Occipital lobe (tissue), 2 donors: Measurements from ENCODE around the gene NFASC. TPM values are rescaled to one million over a fixed set of nuclear protein-coding genes. Genes with fewer than 3 reads are reported as not detected.
A peak's percentile ranks its signal among the peaks of the same experiment; 100 is the strongest.

Experiments
- DNase-seq: peaks from one replicate; lab custom pipeline; 2025; lab: John Stamatoyannopoulos, UW
- total RNA-seq: library from RNA; depleted of rRNA; stranded (reverse); fragments of >200 nt; gene quantifications from one replicate; pipeline ENCODE4 v1.2.3, GENCODE V29; 2014

NFASC gene
- total RNA-seq, 1 donor from 2014 or later, result 32.4 TPM

DNA sequence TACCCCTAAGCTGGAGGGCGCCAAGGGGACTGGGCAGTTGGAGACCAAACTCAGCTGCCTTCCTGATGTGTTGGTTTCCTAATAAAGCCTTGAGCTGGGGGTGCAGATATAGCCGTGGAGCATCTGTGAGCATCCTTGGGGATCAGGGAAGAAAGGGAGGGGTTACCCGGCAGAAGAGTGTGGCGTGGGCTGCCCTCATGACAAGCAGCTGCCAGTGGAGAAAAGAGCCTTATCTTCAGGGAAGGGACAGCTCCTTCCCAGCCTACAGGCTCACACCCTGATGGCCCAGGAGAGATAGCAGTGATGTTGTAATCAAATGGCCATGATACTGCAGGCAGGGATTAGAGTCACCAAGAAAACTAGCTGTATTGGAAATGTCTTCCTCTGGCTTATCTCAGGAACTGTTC lies 10.8 kb upstream of the NFASC start:
- no peak for DNase-seq

DNA sequence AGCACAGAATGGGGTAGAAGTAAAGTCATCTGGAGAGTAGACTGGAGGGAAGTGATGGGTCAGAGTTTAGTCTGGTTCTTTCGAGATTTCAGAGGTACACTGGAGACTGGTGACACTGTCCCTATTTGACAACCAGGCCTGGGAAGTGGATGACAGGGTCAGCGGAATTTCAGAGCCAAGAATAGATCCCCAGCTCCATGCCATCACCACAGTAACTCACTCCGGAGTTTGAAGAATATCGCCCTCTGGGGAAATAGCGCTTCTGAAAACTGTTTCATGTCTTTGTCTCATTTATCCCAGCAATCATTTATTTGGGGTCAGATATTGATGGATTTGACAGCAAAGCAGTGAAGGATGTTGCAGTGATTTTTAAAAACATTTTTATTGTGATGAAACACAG lies 7.6 kb upstream of the NFASC start:
- no peak for DNase-seq

DNA sequence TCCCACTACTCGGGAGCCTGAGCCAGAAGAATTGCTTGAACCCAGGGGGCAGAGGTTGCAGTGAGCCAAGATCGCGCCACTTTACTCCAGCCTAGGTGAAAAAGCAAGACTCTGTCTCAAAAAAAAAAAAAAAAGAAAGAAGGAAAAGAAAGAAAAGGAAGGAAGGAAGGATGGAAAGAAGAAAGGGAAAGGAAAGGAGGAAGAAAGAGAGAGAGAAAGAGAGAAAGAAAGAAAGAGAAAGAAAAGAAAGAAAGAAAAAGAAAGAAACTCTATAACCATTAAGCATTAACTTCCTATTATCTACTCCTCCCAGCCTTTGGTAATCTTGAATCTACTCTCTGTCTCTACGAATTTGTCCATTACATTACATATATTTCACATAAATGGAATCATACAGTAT lies 6.9 kb upstream of the NFASC start:
- no peak for DNase-seq

DNA sequence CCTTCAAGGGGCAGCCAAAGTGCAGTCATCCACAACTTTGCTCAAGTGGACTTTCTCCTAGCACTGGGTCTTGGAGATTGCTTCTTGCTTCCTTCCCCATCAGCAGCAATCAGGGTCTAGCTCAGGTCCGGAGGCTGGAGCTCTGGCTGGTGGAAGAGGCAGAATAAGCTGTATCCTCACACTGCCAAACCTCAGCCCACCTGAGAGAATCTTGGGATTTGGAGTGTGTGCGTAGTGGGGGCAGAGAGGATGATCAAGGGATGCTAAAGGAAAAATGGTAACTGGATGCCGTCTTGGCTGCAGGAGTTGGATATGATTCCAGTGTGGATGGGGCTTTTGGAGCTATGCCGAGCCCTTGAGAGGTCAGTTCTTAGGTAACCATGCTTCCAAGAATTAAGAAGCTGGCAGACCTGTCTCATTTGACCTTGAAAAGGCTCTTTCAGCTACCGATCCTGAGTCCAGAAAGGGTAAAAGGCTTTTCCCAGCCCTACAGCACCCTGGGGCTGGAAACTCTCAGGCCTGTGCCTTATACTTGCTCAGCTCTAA lies 4.5 kb upstream of the NFASC start:
- DNase-seq, result no peak

DNA sequence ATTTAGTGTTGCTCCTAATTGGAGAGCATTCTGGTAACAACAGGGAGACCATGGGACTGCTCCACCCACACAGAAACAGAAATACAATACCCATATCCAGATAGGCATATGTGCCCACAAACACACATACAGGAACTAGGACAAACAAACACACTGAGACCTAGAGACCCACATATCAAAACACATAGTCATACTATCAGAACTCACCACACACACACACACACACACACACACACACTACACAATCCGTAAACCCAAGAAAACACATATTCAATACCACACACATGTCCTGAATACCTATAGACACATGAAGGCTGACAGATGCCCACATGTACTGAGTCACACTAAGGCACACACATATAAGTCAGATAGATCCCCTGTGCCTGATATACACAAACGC lies 3.5 kb upstream of the NFASC start:
- DNase-seq, result no peak

DNA sequence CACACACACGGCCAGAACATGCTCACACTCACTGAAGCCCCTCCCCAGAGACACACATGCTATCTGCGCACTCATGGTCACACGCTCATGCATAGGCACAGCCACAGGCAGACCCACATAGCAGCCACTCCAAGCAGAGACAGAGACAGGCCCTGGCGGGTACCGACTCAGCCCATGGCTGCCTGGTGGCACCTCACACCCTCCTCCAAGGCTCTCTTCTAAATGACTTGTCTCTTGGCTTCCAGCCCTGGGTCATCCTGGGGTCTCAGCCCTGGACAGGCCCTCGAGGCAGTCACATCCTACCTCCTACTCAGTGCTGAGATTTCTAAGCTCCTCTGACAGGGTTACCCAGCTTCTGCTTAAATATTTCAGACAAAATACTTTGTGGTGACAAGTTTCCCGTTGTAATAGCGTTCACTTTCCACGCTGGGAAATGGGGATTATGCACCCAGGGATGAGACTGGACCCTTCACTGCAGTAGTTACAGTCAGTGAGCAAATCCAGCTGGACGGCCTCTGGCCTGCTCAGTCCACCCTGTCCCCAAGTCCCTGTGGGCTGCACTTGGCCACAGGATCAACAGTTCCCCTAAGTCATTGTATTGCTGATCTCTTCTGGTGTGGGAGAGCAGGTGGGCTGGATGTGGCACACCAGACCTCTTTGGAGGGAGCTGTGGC lies 2.9 kb upstream of the NFASC start:
- DNase-seq, result no peak

DNA sequence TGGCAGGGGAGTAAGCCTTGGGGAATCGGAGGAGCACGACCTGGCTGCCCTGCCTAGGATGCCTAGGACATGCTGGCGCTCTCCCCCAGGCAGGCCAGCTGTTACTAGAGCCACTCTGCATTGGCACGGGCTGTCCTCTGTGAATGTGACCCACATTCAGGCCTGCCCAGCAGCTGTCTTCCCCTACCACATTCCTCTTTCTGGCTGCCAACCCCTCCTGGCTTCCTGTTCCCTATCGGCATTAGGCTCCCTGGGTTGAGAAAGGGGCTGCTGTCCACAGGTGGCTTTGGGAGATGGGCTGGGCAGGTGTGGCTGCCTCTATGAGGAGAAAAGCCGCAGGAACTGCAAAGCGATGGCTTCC lies 2.3 kb upstream of the NFASC start:
- DNase-seq, result peak; percentile 54

DNA sequence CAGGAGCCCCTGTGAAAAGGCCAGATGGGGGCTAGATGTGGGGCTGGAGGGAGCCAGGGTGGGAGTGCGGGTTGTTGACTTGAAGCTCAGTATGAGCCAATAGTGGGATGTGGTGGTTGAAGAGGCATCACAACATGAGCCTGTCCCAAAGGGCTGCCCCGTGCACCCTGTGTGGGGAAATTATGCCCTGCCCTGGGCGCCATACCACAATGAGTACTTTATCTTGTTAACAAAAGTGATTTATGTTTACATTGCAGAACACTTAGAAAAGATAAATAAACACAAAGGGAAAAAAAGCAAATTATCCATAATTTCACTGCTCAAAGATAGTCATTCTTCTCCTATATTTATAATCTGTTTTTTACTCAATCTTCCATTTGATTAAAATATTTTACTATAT lies 1.6 kb upstream of the NFASC start:
- DNase-seq, result no peak

DNA sequence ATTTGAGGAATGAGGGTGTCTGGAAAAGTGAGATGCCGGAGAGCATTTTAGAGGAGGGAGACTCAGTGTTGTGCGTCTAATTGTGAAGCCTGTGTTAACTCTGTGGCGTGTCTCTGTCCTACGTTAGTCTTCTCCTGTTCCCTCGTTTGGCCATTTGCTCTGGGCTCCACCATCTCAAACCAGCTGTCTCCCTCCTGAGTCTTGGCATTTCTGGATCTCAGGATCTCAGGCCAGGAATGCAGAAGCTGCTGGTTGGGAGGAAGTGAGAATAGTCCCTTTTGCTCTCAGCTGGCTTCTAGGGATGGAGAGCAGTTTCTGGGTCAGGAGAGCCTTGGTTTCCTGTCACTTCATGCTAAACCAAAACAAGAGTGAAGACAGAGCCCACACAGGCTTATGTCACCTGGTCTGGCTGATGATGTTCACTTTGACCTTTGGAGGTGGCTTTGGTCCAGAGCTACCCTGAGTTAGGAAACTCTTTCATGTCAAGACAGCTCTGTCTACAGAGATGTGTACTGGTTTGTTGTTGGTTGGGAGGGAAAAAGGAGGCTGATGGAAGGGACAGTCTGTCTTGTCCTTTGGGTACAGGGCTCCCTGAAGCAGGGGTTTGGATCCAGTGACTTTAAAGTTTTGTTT lies 859 bp downstream of the NFASC start:
- no peak for DNase-seq

DNA sequence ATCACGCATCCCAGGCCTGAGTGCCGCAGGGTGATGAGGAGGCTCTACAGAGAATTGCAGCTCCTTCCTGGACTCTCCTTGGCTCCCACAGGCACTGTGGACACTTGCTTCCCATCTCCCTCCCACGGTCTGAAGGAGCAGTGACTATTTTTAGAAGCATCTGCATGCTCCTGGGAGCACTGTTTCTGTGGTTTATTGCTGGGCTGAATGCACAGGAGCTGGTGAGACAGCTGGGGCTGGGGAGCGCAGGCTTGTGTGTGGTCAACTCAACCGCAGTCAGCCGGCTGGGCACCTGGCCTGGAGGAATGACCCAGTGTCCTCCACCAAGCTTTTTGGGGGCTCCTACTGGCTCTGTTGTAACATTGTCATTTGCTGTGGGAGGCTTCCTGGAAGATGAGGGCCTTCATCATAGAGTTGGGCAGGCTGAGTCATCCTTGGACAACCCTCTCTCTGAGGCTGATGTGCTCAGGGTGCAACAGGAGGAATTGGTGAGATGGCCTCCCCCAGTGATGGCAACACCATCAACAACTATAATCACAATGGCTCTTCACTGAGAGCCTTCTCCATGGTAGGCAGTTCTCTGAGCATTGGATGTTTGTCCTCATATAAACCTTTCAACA lies 1.7 kb downstream of the NFASC start:
- DNase-seq, result peak; percentile 74

DNA sequence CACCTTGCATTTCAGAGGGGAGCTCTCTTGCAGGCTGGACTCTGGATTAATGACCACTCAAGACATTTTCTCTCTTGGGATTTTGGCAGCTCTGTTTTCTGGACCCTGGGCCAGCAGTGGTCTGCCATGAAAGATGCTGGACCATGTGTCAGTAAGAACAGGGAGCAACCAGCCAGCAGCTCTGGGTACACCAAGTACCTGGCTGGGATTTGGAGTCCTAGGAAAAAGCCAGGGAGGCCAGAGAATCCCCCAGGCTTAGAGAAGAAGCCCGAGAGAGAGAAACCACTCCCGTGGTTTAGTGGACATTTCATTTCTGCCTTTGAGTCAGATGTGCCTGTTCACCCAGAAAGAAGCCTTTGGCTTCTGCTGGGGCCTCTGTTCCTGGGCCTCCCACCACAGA lies 2.5 kb downstream of the NFASC start:
- no peak for DNase-seq

DNA sequence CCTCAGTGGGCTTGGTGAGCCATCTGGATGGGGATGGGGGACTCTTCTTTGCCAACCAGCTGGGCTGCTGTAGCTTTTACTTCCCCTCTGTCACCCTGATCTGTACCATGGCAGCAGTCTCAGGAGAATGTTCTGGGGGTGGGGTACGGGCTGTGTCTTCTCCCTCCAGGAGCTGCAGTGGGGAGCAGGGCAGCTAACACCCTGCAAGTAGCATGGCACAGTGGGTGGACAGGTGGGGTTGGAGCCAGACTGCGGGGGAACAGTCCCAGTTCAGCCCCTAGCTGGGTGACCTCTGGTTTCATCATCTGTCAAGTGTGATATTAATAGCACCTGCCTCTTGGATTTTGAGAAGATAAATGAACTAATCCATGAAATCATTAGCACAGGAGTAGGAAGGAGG lies 3.1 kb downstream of the NFASC start:
- DNase-seq, result no peak

DNA sequence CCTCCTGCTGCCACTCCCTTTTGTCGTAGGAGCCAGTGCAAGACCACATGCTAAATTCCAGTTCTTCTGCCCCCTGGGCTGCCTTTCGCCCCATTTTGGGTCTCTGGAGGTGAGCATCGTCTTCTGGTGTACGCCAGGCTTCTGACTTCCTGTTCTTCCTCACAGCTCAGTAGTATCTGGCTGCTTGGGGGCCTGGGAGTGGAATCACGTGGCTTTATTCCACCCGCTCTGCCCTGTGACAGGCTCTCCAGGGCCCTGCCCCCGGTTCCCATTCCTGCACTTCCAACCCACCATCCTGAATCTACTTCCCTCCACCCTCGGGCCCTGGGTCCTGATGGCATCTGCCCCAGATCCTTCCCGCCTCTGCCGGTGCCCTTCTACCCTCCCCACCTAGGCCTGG lies 3.6 kb downstream of the NFASC start:
- DNase-seq, result no peak

DNA sequence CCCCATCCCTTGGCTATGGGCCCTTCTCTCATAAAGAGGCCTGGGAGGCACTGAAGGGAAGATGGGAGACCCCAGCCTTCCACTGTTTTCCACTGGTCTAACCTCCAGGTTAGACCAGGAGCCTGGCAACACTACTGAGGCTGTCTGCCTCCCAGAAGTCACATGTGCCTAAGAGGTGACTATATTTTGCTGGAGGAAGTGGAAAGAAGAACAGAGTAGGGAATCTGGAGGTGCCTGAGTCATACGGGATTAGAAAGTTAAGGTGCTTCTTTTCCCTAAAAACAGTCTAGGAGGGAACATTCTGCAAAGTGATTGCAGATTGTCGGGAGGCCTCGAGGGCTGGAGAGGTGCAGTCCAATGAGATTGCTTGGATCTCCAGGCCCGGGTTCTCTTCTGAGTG lies 4.6 kb downstream of the NFASC start:
- DNase-seq, result no peak

DNA sequence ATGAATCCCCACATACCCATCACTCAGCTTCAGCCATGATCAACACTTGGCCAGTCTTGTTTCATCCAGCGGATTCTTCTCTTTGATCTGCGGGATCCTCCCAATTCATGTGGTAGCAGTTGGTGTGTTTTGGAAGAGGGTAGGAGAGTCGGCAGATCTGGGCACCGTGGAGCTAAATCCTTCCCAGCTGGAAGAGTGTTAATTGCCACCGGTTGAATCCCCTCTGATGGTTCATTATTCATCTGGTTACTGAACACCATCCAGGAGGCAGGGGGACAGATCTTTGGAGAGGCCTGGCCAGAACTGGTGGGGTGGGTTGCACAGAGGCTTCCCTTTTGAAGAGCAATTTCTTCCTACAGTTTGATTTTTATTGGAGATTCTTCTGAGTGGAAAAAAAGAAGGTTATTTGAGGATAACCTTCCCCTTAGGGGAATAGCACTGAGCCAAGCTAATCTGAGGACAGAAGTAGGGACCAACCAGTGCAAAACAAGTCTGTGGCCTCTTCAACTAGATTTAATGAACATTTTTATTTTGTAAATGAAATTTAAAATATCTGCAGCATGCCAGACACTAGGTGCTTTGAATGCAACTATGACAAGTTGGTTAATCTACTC lies 8.1 kb downstream of the NFASC start:
- DNase-seq, result no peak

DNA sequence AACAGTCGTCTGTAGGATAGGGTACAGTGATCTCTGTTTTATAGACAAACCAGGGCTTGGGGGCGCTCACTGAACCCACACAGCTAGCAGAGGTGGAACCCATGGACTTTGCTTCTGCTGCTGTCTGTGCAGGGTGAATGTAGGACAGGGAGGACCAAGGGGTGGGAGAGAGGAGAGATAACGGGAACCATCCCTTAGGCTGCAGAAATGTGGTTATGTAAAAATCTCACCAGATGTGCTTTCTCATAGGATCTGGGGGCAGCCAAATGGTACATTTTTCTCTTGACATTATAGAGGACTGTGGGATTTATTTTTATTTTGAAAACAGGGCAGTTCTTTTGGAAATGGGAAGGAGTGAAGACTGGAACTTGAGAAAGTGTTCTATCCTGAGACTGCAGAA lies 8.7 kb downstream of the NFASC start:
- DNase-seq, result no peak

DNA sequence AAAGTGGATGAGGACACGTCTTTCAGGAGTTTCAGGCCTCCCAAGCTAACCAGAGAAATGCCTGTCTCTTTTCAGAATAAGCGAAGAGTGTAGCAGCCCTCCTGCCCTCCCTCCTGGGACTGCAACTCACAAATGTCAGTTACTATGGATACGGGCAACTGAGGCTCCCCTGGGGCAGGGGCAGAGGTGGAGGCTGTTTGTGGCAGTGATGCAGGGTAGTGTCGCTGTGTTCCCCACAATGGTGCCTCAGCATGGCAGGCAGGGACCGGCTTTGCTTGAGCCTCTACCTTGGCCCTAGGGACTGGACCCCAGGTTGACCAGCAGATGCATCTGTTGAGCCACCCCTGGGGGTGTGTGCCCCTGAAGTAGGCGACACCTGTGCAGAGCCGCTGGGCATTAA lies 10.2 kb downstream of the NFASC start:
- no peak for DNase-seq

DNA sequence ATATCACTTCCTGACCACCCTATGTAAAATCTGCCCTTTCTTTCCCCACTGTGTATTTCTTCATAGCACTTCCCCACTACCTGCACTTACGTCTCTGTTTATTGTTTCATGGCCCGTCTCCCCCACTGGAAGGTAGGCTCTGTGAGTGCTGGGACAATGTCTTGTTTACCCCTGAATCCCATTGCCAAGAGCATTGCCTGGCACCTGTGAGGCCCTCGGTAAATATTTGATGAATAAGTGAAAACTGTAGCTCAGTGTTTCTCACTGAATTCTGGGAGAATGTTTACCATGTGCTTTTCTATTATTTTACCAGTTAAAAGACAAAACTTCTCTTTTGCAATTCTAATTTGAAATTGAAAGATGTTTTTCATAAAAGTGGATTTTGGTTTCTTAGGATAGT lies 11.8 kb downstream of the NFASC start:
- no peak for DNase-seq

DNA sequence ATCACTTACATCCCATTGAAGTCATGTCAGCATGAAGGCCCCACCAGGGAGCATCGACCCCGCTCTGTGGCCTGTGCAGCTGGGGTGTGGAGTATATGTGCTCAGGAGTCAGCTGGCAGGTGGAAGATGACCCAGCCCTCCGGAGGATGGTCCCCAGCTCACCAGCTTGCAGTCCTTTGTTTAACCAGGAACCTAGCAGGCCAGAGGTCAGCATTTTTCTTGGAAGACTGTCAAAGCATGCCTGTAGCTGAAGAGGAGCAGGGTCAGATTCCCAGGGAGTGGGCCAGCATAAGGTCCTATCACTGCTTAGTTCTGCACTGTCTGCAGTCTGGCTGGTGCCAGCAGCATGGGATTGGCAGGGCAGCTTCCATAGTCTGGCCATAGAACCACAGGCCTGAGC lies 12.7 kb downstream of the NFASC start:
- DNase-seq, result no peak

DNA sequence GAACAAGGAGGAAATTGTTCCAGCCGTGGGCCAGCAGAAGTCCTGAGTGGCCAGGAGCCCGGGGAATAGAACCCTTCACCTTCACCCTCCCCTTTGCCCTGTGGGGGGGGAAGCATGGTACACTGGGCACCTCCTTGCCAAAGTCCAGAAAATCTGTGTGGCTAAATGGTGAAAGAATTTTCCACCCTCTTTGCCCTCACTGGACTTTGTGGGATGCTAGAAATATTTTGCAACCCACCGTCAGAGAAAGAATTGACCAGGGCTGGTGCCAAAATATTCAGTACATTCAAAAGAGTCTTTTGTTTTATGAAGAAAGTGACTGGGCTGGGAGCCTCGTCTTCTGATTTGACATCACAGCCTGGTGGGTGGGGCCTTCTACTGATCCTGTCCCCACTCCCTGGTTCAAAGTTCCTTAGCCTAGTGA lies 14.6 kb downstream of the NFASC start:
- DNase-seq, result no peak

DNA sequence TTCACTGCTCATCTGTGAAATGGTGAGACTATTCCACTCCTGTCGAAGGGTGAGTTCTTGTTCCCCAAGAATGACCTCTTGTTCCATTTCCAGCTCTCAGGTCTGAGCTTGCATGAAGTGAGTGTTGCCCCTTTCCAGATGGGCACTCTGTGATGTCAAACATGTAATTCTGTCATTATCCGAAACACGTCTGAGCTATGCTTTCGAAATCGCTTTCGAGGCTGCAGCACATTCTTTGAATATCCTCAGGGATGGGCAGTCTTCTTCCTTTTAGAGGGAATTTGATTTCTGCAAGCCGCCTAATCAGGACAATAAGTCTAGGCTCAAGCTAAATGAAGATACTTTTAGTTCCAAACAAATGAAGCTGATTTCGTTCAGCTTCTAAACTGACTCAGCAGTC lies 15.1 kb downstream of the NFASC start:
- DNase-seq, result no peak

DNA sequence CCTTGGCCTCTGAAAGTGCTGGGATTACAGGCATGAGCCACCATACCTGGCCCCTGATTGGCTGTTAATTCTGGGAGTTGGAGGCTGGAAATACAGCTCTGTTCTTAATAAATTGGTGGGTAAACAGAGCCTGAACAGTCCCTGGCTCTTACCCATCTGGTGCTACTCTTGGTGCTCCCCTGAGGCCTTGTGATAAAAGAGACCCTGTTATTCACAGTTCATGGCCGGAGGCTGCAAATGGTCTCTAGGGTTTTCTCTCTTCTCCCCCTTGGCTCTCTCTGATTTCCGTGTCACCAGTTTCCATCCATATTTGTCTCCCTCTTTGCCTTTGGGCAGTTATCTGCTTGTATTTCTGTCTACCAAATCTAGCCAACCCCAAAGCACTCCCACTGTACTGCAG lies 17.2 kb downstream of the NFASC start:
- DNase-seq, result no peak

DNA sequence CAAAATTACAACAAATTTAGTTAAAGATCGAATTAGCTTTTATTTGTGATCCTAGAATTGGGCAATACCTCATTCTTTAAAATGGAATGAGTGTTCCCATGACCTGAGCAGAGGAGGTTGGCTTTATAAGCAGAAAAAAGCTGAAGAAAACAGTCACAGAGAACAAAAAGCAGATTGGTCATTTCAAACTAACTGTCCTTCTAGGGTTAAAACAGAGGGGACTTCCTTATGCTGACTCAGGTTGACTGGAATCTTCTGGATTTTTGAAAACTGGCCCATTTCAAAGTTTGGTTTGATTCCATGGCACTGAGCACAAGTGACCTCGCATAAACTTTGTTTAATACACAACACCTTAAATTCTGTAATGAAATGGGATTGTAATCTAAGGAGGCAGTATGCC lies 17.6 kb downstream of the NFASC start:
- DNase-seq, result no peak
